ENCODE results near the gene RMND1.
"Not testable (repeated sequence)": the region's sequence is repeated elsewhere in the genome, so short reads cannot be mapped to it uniquely, and the experiment has no call there.

Gene RMND1

GRCh38 chr6:151451950-151452749 is at the start of gene RMND1:
Gene RMND1, minus strand, starts transcription at chr6:151452126. Its CDS starts 6,315 bp downstream, at chr6:151445811.
- peak; percentile 98 for DNase-seq

GRCh38 chr6:151499551-151499950 is 47.6 kb upstream of the RMND1 start:
- no peak for DNase-seq

- no peak for DNase-seq
Observed at GRCh38 chr6:151498327-151498726, 46.4 kb upstream of the RMND1 start.

- no peak for DNase-seq
Observed at GRCh38 chr6:151497905-151498304, 46.0 kb upstream of the RMND1 start.

- no peak for DNase-seq
Observed at GRCh38 chr6:151495380-151495779, 43.5 kb upstream of the RMND1 start.

- no peak for DNase-seq
Observed at GRCh38 chr6:151494936-151495320, 43.0 kb upstream of the RMND1 start.

GRCh38 chr6:151494235-151494935 is 42.5 kb upstream of the RMND1 start:
- DNase-seq = no peak

- no peak for DNase-seq
Observed at GRCh38 chr6:151493804-151494234, 41.9 kb upstream of the RMND1 start, which contains the start of gene CCDC170. Gene CCDC170, plus strand, starts transcription at chr6:151494017. Its CDS starts 112 bp downstream, at chr6:151494129.

- no peak for DNase-seq
Observed at GRCh38 chr6:151493161-151493803, 41.4 kb upstream of the RMND1 start.

- no peak for DNase-seq
Observed at GRCh38 chr6:151490996-151491395, 39.1 kb upstream of the RMND1 start.

- DNase-seq = no peak
Observed at GRCh38 chr6:151488226-151488625, 36.3 kb upstream of the RMND1 start.

- no peak for DNase-seq
Observed at GRCh38 chr6:151483994-151484393, 32.1 kb upstream of the RMND1 start.

GRCh38 chr6:151482290-151482689 is 30.4 kb upstream of the RMND1 start:
- DNase-seq = no peak

- no peak for DNase-seq
Observed at GRCh38 chr6:151481786-151482185, 29.9 kb upstream of the RMND1 start.

- DNase-seq = no peak
Observed at GRCh38 chr6:151478670-151479069, 26.7 kb upstream of the RMND1 start.

GRCh38 chr6:151477726-151478125 is 25.8 kb upstream of the RMND1 start:
- no peak for DNase-seq

GRCh38 chr6:151475653-151476523 is 24.0 kb upstream of the RMND1 start:
- peak in 2 of 4 experiments; percentile 4 to 6 for DNase-seq

GRCh38 chr6:151464702-151465101 is 12.8 kb upstream of the RMND1 start:
- no peak for DNase-seq

GRCh38 chr6:151461673-151462072 is 9.7 kb upstream of the RMND1 start:
- DNase-seq = no peak

- not testable (repeated sequence) for DNase-seq
Observed at GRCh38 chr6:151455751-151456398, 3.9 kb upstream of the RMND1 start.

GRCh38 chr6:151452750-151453427 is 963 bp upstream of the RMND1 start:
- DNase-seq = no peak

Measured in activated CD4-positive, CD25-positive, alpha-beta regulatory T cell (primary cell).